Mammary epithelial cell (primary cell): ENCODE data around the gene TBC1D16.

ENCODE experiments used
- CTCF ChIP-seq, 2 donors: IDR thresholded peaks in 1 of 2; conservative IDR thresholded peaks in 1 of 2; 2 replicates each; pipeline ENCODE4 v1.5.1; 2011 to 2012; ENCODE audit warnings: inconsistent platforms in 2 of 2, low read length in 2 of 2, mild to moderate bottlenecking in 2 of 2, control low read depth in 1 of 2, low read depth in 1 of 2; ENCODE audit not compliant: insufficient read depth in 1 of 2; ENCODE audit errors: extremely low read depth in 1 of 2
- EZH2 ChIP-seq: IDR thresholded peaks from 2 replicates; pipeline ENCODE4 v1.6.1; 2012; ENCODE audit warnings: low read length, inconsistent platforms, borderline replicate concordance

GRCh38 chr17:80002070-80002641 lies 33.5 kb downstream of the TBC1D16 start:
- TF ChIP-seq CTCF (conservative IDR thresholded peaks at IDR 0.05 in 1 of 2, IDR thresholded peaks at IDR 0.05 in 1 of 2; ENCODE audit: extremely low read depth in 1 of 2, insufficient read depth in 1 of 2, low read depth in 1 of 2, low read length in 2 of 2) (no peak), EZH2 (no peak)
